ENCODE measurements around the gene ZFYVE27.

DNA sequence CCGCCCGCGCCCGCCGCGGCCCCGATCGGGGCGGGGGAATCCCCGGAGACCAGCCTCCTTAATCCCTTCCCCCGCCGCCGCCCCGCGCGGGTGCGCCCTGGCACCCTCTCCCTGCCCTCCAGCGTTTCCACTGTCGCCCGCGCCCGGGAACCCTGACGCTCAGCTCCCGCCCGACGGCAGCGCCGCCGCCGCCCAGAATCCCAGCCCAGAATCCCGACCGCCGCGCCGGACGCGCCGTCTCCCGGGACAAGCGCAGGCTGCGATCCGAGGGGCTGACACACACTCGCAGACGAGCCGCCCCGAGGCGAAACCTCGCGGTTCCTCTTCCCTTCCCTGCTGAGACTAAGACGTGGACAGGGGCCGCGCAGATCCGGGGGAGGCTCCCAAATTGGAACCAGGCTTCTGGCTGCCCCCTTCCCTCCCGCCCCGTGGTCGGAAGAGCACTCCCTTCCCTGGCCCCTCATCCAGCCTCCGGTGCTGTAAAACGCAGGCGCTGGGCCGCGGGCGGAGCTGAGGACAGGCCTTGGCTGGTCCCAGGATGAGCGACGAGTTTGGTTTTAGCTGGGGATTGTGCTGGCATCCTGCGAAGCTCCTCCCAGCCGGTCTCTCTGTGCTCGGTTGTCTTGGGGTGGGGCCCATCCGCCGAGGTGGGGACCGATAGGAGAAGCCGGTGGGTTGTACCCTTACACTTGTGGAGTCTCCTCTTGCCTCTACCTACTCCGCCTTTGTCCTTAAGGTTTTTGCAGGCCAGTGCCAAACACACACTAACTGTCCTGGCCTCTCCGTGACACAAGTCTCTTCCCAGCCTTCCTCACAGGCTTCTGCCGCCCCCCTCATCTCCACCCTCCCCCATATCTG is 22.3 kb upstream of the ZFYVE27 start:
- TF ChIP-seq, protein P1, sequence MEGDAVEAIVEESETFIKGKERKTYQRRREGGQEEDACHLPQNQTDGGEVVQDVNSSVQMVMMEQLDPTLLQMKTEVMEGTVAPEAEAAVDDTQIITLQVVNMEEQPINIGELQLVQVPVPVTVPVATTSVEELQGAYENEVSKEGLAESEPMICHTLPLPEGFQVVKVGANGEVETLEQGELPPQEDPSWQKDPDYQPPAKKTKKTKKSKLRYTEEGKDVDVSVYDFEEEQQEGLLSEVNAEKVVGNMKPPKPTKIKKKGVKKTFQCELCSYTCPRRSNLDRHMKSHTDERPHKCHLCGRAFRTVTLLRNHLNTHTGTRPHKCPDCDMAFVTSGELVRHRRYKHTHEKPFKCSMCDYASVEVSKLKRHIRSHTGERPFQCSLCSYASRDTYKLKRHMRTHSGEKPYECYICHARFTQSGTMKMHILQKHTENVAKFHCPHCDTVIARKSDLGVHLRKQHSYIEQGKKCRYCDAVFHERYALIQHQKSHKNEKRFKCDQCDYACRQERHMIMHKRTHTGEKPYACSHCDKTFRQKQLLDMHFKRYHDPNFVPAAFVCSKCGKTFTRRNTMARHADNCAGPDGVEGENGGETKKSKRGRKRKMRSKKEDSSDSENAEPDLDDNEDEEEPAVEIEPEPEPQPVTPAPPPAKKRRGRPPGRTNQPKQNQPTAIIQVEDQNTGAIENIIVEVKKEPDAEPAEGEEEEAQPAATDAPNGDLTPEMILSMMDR (IDR thresholded peaks at IDR 0.05): no peak
- peak in 1 of 2 donors; percentile 75 for TF ChIP-seq EP300 (IDR thresholded peaks at IDR 0.05)
- TF ChIP-seq POLR2A (IDR thresholded peaks at IDR 0.05): peak; percentile 23 to 63
